Stimulated activated CD4-positive, alpha-beta T cell treated with anti-CD3 and anti-CD28 coated beads, Interleukin-1b, Interleukin-23, amount 100 ng/mL, for 4 hours (primary cell): ENCODE data around the gene RASSF1.
A peak's percentile ranks its signal among the peaks of the same experiment; 100 is the strongest.

Source experiments
- DNase-seq, 2 donors: peaks; one replicate each; pipeline ENCODE4 v3.0.0-alpha.2; 2020; ENCODE audit warnings: low read depth in 2 of 2

The RASSF1 gene

GRCh38 chr3:50340448-50341329, at the start of gene RASSF1:
RASSF1 (minus strand) TSS chr3:50340836; CDS start chr3:50340805, 31 bp downstream.
- DNase-seq, result peak in 1 of 2 donors; percentile 64

GRCh38 chr3:50389414-50389767, 48.8 kb upstream of the RASSF1 start:
- DNase-seq, result no peak

- DNase-seq, result no peak
These were observed 48.2 kb upstream of the RASSF1 start for GRCh38 chr3:50388720-50389413.

- DNase-seq, result no peak
These were observed 47.5 kb upstream of the RASSF1 start for GRCh38 chr3:50388016-50388719.

- no peak for DNase-seq
These were observed 45.1 kb upstream of the RASSF1 start for GRCh38 chr3:50385754-50386153.

GRCh38 chr3:50383750-50384149, 43.1 kb upstream of the RASSF1 start:
- no peak for DNase-seq

- no peak for DNase-seq
These were observed 42.1 kb upstream of the RASSF1 start for GRCh38 chr3:50382722-50383121.

GRCh38 chr3:50381383-50381782, 40.7 kb upstream of the RASSF1 start:
- no peak for DNase-seq

- DNase-seq, result no peak
These were observed 39.9 kb upstream of the RASSF1 start for GRCh38 chr3:50380405-50381085.

GRCh38 chr3:50378757-50379156, 38.1 kb upstream of the RASSF1 start:
- no peak for DNase-seq

- DNase-seq, result no peak
These were observed 37.4 kb upstream of the RASSF1 start for GRCh38 chr3:50378024-50378423.

- no peak for DNase-seq
These were observed 34.8 kb upstream of the RASSF1 start for GRCh38 chr3:50375258-50375931.

- DNase-seq, result no peak
These were observed 34.0 kb upstream of the RASSF1 start for GRCh38 chr3:50374363-50375257.

- DNase-seq, result no peak
These were observed 32.8 kb upstream of the RASSF1 start for GRCh38 chr3:50373146-50374051.

- DNase-seq, result no peak
These were observed 31.7 kb upstream of the RASSF1 start for GRCh38 chr3:50372349-50372748.

- DNase-seq, result no peak
These were observed 30.6 kb upstream of the RASSF1 start for GRCh38 chr3:50371133-50371685.

- no peak for DNase-seq
These were observed 30.0 kb upstream of the RASSF1 start for GRCh38 chr3:50370594-50370993.

- no peak for DNase-seq
These were observed 28.5 kb upstream of the RASSF1 start for GRCh38 chr3:50369012-50369670.
